HG03558 (cell line): ENCODE measurements around the gene DOK6.
"Not testable (repeated sequence)": the region's sequence is repeated elsewhere in the genome, so short reads cannot be mapped to it uniquely, and the experiment has no call there.

Experiments
- ATAC-seq: cut with Tn5 transposase; IDR thresholded peaks from one replicate; pipeline ENCODE4 v1.9.1; 2021; ENCODE audit warnings: moderate number of reproducible peaks; ENCODE audit not compliant: unreplicated experiment; ENCODE audit errors: extremely low read depth

The DOK6 gene

GRCh38 chr18:69400253-69400975, at the start of gene DOK6:
DOK6 (plus strand) TSS chr18:69400888.
- no peak for ATAC-seq

- ATAC-seq = no peak
These were observed 47.7 kb upstream of the DOK6 start for GRCh38 chr18:69353023-69353422.

- ATAC-seq = no peak
These were observed 43.1 kb upstream of the DOK6 start for GRCh38 chr18:69357590-69357989.

- no peak for ATAC-seq
These were observed 42.3 kb upstream of the DOK6 start for GRCh38 chr18:69358212-69358895.

- ATAC-seq = not testable (repeated sequence)
These were observed 40.9 kb upstream of the DOK6 start for GRCh38 chr18:69359768-69360167.

- ATAC-seq = no peak
These were observed 35.8 kb upstream of the DOK6 start for GRCh38 chr18:69364930-69365329.

- ATAC-seq = no peak
These were observed 35.0 kb upstream of the DOK6 start for GRCh38 chr18:69365658-69366057.

GRCh38 chr18:69367104-69367503, 33.6 kb upstream of the DOK6 start:
- no peak for ATAC-seq

- no peak for ATAC-seq
These were observed 29.0 kb upstream of the DOK6 start for GRCh38 chr18:69371729-69372128.

GRCh38 chr18:69380324-69380723, 20.4 kb upstream of the DOK6 start:
- no peak for ATAC-seq

GRCh38 chr18:69383186-69383585, 17.5 kb upstream of the DOK6 start:
- ATAC-seq = no peak

- no peak for ATAC-seq
These were observed 13.5 kb upstream of the DOK6 start for GRCh38 chr18:69387186-69387585.

GRCh38 chr18:69388222-69388621, 12.5 kb upstream of the DOK6 start:
- no peak for ATAC-seq

GRCh38 chr18:69397096-69397495, 3.6 kb upstream of the DOK6 start:
- no peak for ATAC-seq

- no peak for ATAC-seq
These were observed 1.4 kb upstream of the DOK6 start for GRCh38 chr18:69399253-69399652.

GRCh38 chr18:69400976-69401225, 213 bp downstream of the DOK6 start:
- no peak for ATAC-seq

- ATAC-seq = no peak
These were observed 711 bp downstream of the DOK6 start for GRCh38 chr18:69401226-69401971.

GRCh38 chr18:69401972-69402532, 1.4 kb downstream of the DOK6 start:
- ATAC-seq = no peak

- no peak for ATAC-seq
These were observed 1.9 kb downstream of the DOK6 start for GRCh38 chr18:69402533-69402989.

- ATAC-seq = no peak
These were observed 7.8 kb downstream of the DOK6 start for GRCh38 chr18:69408522-69408921.

GRCh38 chr18:69411199-69411598, 10.5 kb downstream of the DOK6 start:
- no peak for ATAC-seq
